DOHH2 (cell line): ENCODE measurements around the gene MYOZ3.

Experiments
- H3F3A ChIP-seq: fragments of 200-600 bp; sonication (generic), shearing (Covaris generic); 2 replicates; pipeline ENCODE4 v1.6.0; 2016; ENCODE audit warnings: antibody characterized with exemption, mild to moderate bottlenecking; ENCODE audit not compliant: control insufficient read depth, insufficient read depth
- H3K27ac ChIP-seq: fragments of 200-600 bp; sonication (generic); 2 replicates; pipeline ENCODE4 v1.5.1; 2014; ENCODE audit warnings: low read depth, mild to moderate bottlenecking, low read length, moderate library complexity
- H3K27me3 ChIP-seq: fragments of 200-600 bp; sonication (generic); 2 replicates; pipeline ENCODE4 v1.6.1; 2014; ENCODE audit warnings: mild to moderate bottlenecking, low read length, mixed read lengths; ENCODE audit not compliant: control insufficient read depth
- H3K36me3 ChIP-seq: fragments of 200-600 bp; sonication (generic); 2 replicates; pipeline ENCODE4 v1.6.1; 2014; ENCODE audit warnings: mild to moderate bottlenecking, low read length, moderate library complexity, mixed read lengths; ENCODE audit not compliant: control insufficient read depth
- H3K4me1 ChIP-seq: fragments of 200-600 bp; sonication (generic); 2 replicates; pipeline ENCODE4 v1.6.1; 2014; ENCODE audit warnings: mild to moderate bottlenecking, low read length, mixed read lengths; ENCODE audit not compliant: control insufficient read depth
- H3K4me2 ChIP-seq: fragments of 200-600 bp; sonication (generic); 2 replicates; pipeline ENCODE4 v1.6.0; 2014; ENCODE audit warnings: mild to moderate bottlenecking, low read length, moderate library complexity
- H3K4me3 ChIP-seq: fragments of 200-600 bp; sonication (generic); 2 replicates; pipeline ENCODE4 v1.5.1; 2014; ENCODE audit warnings: mild to moderate bottlenecking, low read length, mixed read lengths
- H3K79me2 ChIP-seq: fragments of 200-600 bp; sonication (generic); 2 replicates; pipeline ENCODE4 v1.6.1; 2014; ENCODE audit warnings: mild to moderate bottlenecking, low read length, mixed read lengths; ENCODE audit not compliant: control insufficient read depth
- H3K9me2 ChIP-seq: fragments of 200-600 bp; sonication (generic); replicated peaks from 2 replicates; pipeline ENCODE4 v1.6.1; 2014; ENCODE audit warnings: mild to moderate bottlenecking, low read length, mixed read lengths; ENCODE audit not compliant: control insufficient read depth
- H3K9me3 ChIP-seq: fragments of 200-600 bp; sonication (generic); 2 replicates; pipeline ENCODE4 v1.6.1; 2014; ENCODE audit warnings: antibody characterized with exemption, low read length, mixed read lengths; ENCODE audit not compliant: control insufficient read depth, insufficient read depth
- H4K20me1 ChIP-seq: fragments of 200-600 bp; sonication (generic); 2 replicates; pipeline ENCODE4 v1.6.0; 2014; ENCODE audit warnings: low read depth, mild to moderate bottlenecking, antibody characterized with exemption, low read length, moderate library complexity; ENCODE audit not compliant: control insufficient read depth, insufficient read depth
- CTCF ChIP-seq: fragments of 200-600 bp; sonication (generic); IDR thresholded peaks from one replicate; pipeline ENCODE4 v1.5.1; 2014; ENCODE audit warnings: antibody characterized with exemption, mild to moderate bottlenecking, low read depth, low read length; ENCODE audit not compliant: poor library complexity, severe bottlenecking
- EZH2phosphoT487 ChIP-seq: fragments of 200-600 bp; sonication (generic); IDR thresholded peaks from 2 replicates; pipeline ENCODE4 v1.6.1; 2017; ENCODE audit warnings: borderline replicate concordance, mild to moderate bottlenecking, antibody characterized with exemption, low read length, moderate library complexity, mixed read lengths

The MYOZ3 gene

DNA sequence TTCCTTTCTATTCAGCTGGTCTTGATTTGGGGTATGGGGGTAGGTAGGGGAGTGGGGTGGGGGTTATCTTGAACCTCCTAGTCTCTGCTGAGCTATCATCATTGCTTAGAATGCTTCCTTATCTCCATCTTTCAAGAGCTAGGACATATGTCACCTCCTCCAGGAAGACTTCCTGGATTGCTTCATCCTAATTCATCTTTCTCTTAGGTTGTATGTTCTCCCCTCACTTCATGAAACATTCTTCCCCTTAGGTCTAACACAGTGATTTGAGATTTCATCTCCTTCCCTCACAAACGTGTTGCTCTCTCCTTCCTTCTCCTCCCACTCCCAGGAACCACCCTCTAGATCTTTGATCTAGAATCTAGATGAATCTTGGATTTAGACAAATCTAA lies 23.0 kb upstream of the MYOZ3 start:
- TF ChIP-seq CTCF (no peak), EZH2phosphoT487 (no peak)
- no peaks in the 10 kb centered on the region for H4K20me1 ChIP-seq
- H3K36me3 ChIP-seq = no peaks in the 10 kb centered on the region
- H3K79me2 ChIP-seq = no peaks in the 10 kb centered on the region
- H3K9me2 ChIP-seq = no peaks in the 10 kb centered on the region
- H3K27ac ChIP-seq = no peak overlapping the region
- H3K9me3 ChIP-seq = no peaks in the 10 kb centered on the region
- H3F3A ChIP-seq = no peaks in the 10 kb centered on the region
- H3K27me3 ChIP-seq = peaks cover 24% of the 10 kb centered on the region
- H3K4me1 ChIP-seq = no peaks in the 10 kb centered on the region
- no peak overlapping the region for H3K4me3 ChIP-seq
- H3K4me2 ChIP-seq = no peak overlapping the region

GRCh38 chr5:150638488-150639376 lies 22.3 kb upstream of the MYOZ3 start:
- no peak for TF ChIP-seq CTCF
- no peak for TF ChIP-seq EZH2phosphoT487
- Histone ChIP-seq H3K79me2 (no peaks in the 10 kb centered on the region), H3K4me2 (no peak overlapping the region), H3K9me2 (no peaks in the 10 kb centered on the region), H3K36me3 (no peaks in the 10 kb centered on the region), H3K9me3 (no peaks in the 10 kb centered on the region), H3K27ac (no peak overlapping the region), H3K27me3 (peaks cover 24% of the 10 kb centered on the region), H3K4me1 (no peaks in the 10 kb centered on the region), H3F3A (no peaks in the 10 kb centered on the region), H4K20me1 (no peaks in the 10 kb centered on the region), H3K4me3 (no peak overlapping the region)

DNA sequence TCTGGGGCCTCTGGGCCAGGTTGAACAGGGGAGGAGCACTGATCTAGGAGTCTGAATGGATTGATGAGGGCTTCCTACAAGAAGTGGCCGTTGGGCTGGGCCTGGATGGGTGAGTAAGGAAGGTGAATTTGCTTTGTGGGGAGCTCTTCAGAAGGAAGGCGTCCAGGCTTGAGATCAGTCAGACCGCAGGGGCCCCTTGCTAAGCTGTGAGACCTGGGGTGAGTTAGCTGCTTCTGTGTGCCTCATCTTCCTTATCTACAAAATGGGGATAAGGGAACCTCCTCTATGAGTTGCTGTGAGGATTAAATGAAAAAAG lies 21.7 kb upstream of the MYOZ3 start:
- TF ChIP-seq EZH2phosphoT487 (no peak), CTCF (no peak)
- Histone ChIP-seq H3K36me3 (no peaks in the 10 kb centered on the region), H3K4me3 (no peak overlapping the region), H3K27ac (no peak overlapping the region), H3K4me2 (no peak overlapping the region), H3K4me1 (no peaks in the 10 kb centered on the region), H3K79me2 (no peaks in the 10 kb centered on the region), H3K27me3 (peaks cover 25% of the 10 kb centered on the region), H3K9me2 (no peaks in the 10 kb centered on the region), H4K20me1 (no peaks in the 10 kb centered on the region), H3K9me3 (no peaks in the 10 kb centered on the region), H3F3A (no peaks in the 10 kb centered on the region)
